Stimulated activated CD4-positive, alpha-beta T cell treated with anti-CD3 and anti-CD28 coated beads, TNF-alpha, amount 100 ng/mL, for 1 hour (primary cell): ENCODE measurements around the gene KANSL2.

Source experiments
- DNase-seq, 3 donors: peaks; one replicate each; pipeline ENCODE4 v3.0.0-alpha.2; 2020; ENCODE audit warnings: low read depth in 3 of 3, low spot score in 1 of 3

The KANSL2 gene

GRCh38 chr12:48615681-48616080, 66.4 kb downstream of the KANSL2 start:
- DNase-seq: no peak

GRCh38 chr12:48613321-48613720, 68.7 kb downstream of the KANSL2 start:
- no peak for DNase-seq
